GM19463 (cell line): ENCODE results near the gene PRMT7.

Experiments
- ATAC-seq: cut with Tn5 transposase; IDR thresholded peaks from one replicate; pipeline ENCODE4 v1.9.1; 2021; ENCODE audit warnings: mild to moderate bottlenecking, moderate library complexity; ENCODE audit not compliant: unreplicated experiment

PRMT7 gene

DNA sequence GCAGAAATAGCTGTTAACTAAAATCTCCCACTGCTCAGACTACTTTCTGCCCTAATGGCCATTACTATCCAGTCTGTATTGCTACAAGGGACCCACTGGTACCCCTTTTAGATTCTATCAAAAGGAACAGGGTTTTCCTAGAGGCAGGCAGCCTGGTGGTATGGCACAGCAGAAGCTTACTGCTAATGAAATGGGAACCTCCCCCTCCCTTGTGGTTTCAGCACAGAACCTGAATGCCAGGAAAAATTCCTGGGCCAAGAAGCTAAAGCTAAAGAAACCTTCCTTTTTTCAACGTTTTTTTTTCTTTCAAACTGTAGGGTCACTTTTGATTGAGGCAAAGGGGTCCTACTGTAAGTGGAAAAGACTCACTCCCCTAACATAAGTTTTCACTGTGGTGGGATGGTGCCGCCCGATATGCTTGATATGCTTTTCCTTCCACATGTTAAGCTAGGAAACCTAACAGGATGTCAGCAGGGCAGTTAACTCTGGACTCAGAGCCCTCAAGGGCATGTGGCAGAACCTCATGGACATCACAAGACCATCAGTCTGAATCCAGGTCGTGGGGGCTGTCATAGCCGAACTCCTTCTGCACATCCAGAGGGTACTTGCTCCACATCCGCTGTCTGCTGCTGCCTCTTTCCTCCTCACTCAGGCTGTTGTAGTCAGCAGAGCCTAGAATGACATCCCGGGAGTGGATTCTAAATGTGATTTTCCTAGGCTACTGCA is 9.9 kb upstream of the PRMT7 start:
- ATAC-seq = no peak

DNA sequence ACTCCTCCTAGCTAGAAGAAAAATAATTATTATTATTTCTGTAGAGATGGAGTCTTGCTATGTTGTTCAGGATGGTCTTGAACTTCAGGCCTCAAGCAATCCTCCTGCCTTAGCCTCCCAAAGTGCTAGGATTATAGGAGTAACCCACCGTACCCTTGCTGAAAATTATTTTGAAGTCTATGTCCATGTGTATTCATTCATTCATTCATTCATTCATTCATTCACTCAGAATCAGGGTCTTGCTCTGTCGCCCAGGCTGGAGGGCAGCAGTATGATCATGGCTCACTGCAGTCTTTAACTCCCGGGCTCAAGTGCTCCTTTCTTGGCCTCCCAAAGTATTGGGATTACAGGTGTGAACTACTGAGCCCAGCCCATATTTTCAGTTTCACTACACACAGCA is 4.2 kb upstream of the PRMT7 start:
- no peak for ATAC-seq

DNA sequence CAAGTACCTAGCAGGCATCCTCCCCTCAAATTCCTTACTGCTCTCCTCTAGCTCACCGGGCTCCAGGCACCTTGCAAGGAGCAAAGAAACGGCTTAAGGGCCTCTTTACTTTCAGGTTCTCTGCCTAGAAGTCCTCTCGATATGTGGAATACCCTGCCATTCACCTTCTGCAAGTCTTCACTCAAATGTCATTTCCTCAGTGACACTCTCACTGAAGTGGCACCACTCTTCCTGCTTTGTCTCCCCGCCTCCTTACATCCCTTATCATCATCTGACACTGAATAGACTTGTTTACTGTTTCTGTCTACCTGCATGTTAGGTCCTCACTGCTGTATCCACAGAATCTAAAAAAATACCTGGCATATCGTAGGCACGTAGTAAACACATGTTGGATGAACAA is 1.0 kb upstream of the PRMT7 start:
- no peak for ATAC-seq

- ATAC-seq = peak; percentile 23
Observed at GRCh38 chr16:68310437-68310773, 414 bp upstream of the PRMT7 start.

DNA sequence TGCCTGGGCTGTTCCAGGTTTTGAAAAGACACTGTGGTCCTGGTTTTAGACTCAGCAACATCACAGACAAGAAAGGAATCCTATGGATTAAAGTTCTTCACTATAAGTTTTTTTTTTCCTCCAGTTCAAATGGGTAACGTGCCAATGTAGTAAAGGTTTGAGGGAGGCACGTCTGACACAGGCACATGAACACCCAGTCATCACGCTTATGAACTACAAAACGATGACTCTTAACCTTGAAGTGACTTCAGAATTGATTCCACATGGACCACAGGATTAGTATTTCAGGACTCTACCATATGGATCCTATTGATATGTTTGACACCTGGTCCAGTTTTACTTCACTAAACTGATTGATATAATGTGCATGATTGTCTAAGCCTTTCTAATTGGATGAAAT is 2.3 kb downstream of the PRMT7 start:
- ATAC-seq = no peak

DNA sequence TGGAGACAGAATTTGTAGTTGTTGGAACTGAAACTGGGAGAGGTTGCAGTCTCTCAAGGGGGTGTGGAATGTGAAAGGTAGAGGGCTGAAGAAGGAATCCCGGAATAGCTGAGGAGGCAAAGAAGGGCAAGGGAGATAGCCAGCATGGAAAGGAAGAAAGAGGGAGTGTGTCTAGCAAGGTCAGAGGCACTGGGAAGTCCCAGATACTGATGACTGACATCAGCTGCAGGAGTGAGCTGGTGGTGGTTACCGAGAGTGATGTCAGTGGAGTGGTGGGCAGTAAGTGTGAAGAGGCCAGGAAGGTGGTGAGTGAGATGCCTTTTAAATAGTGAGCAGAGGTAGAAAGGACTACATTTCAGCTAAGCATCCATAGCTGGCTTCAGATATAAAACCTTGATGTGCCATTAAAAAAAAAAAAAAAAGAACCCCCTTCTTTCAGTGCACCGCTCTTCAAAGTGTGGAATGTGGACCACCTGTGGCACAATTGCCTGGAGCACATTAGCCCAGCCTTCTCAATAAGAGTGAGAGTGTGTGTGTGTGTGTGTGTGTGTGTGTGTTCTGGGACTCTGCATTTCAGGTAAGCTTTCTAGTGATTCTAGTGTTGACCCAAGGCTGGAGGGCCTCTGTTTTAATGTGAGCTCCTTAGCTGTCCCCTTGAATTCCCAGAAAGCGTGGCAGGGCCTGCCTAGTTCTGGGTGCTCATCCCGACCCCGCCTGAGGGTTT is 8.5 kb downstream of the PRMT7 start:
- ATAC-seq = no peak

DNA sequence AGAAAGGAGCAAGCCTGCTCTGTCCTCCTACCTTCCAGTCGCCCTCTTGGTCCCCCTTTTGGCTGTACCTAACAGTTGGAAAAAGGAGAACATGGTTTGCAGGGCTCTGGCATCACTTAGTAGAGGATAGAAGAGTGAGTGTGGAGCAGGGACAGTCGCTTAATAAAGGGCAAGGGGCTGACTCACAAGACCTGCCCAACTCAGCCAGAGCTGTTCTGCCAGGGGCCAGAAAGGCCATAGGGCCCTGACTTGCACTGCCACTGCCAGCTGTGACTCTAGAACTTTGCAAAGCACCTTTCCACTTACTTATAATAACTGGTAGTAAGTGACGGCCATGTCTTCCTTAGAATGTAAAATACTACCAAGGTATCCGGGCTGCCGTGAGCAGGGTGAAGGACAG is 13.5 kb downstream of the PRMT7 start:
- ATAC-seq = no peak

GRCh38 chr16:68324780-68325357 is 14.1 kb downstream of the PRMT7 start:
- no peak for ATAC-seq

DNA sequence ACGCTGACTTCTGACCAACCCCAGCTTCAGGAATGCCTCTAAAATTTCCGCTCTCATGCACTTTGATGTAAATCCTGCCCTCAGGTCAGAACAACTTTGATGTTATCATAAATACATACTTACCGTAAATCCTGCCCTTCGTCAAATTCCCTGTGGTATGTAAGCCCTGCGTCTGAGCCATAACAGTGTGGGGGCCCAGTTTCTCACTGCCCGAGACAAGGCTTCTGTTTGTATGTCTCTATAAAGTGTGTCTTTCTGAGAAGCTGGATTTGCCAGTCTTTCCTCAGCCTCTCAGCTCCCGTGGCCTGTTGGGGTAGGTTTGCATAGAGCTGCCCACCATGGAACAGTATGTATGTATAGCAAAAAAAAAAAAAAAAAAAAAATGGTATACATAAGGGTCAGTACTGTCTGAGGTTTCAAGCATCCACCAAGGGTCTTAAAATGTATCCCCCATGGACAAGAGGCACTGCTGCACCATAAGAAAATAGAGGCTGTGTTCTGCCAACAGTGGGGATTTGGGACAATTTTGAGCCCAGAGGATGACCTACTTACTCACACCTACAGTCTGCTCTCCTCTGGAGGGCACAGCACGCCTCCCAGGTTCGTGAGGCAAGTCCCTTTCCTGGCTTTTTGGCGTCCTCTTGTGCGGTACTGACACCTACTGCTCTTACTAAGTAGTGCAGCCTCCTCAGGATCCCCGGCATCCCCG is 17.5 kb downstream of the PRMT7 start:
- peak; percentile 89 for ATAC-seq

- no peak for ATAC-seq
Observed at GRCh38 chr16:68328860-68329390, 18.1 kb downstream of the PRMT7 start.

DNA sequence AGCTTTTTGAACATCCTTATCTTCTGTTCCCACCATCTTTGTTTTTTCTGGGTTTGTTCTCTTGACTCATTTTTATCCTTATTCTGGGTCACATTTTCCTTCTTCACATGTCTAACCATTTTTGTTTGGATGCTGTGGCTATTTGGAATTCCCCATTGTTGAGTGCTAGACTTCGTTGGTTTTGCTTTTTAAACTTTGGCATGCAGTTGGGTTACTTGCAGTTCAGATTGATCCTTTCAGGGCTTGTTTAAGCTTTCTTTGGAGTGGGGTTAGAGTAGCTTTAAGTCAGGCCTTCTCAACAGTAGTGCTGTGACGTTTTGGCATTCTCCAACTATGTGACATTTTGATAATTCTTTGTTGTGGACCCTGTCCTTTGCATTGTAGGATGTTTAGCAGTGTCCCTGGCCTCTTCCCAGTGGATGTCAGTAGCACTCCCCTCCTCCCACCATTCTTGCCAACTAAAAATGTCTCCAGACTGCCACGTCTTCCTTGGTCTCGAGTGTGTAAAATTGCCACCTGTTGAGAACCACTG is 21.1 kb downstream of the PRMT7 start:
- no peak for ATAC-seq

GRCh38 chr16:68332411-68333121 is 21.7 kb downstream of the PRMT7 start:
- no peak for ATAC-seq

DNA sequence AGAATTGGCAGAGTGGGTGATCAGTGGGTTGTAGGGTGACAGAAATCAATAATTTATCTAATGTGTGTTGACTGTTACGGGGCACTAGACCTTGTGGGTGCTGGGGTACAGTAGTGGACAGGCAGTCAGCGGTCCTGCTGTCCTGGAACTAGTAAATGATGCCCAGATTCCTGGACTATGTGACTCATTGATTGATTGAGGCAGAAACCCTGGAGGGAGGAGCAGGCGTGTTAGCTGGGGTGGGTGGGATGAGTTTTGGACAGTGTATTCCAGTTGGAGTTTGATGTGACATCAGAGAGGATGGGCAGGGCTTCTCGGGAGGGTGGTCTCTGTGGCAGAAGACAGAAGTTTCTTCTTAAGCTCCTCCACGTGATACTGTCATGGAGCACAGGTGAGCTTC is 24.4 kb downstream of the PRMT7 start:
- ATAC-seq = no peak

DNA sequence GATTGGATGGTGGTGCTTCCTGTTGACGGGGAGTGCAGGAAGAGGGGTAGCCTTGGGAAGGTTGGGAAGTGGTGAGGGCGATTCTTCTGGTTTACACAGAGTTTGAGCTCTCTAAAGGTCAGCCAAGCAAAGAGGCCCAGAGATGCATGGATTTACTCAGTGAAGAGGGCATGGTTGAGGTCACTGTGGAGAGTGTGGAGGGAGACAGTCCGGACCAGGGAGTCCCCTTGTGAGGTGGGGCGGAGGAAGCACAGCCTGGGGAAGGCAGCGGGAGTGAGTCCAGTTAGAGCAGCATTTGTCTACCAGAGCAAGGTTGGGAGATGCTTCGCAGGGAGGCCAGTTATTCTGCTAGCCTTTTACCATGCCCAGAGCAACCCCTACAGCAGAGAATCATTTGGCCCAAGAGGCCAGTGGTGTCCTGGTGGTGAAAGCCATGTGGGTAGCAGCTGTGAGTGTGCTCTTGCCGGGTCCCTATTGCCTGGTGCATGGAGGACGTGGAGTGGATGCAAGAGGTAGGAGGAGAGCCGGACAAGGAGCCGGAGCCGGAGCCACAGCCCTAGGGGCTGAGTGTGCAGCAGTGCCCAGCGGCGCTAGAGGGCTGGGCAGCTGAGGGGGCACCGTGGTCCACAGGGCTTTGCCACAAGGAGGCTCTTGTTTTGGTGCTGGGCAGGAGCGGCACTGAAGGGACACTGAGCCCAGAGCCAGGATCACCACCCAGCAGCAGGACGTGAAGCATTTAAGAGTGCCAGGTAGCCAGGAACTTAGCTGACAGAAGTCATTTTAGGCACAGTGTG is 27.7 kb downstream of the PRMT7 start:
- no peak for ATAC-seq

- ATAC-seq = no peak
Observed at GRCh38 chr16:68339214-68339613, 28.4 kb downstream of the PRMT7 start.

GRCh38 chr16:68342620-68343019 is 31.8 kb downstream of the PRMT7 start:
- ATAC-seq = no peak

GRCh38 chr16:68343137-68343536 is 32.3 kb downstream of the PRMT7 start:
- no peak for ATAC-seq

DNA sequence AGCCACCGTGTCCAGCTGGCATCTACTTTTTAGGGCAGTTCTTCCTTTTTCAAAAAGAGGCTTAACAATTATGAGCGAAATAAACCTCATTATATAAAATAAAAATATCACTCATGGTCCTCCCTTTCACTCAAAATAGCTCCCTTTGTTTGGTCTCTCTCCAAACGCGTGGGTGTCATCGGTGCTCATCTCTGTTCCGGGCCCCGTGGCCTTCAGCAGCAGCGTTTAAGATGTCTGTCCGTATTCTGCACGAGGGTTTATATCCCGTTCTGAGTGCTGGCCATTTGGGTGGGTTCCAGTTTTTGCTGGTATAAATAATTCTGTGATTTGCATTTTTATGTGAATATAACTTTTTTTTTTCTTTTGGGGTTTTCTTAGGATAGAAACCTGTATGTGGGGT is 33.4 kb downstream of the PRMT7 start:
- no peak for ATAC-seq

DNA sequence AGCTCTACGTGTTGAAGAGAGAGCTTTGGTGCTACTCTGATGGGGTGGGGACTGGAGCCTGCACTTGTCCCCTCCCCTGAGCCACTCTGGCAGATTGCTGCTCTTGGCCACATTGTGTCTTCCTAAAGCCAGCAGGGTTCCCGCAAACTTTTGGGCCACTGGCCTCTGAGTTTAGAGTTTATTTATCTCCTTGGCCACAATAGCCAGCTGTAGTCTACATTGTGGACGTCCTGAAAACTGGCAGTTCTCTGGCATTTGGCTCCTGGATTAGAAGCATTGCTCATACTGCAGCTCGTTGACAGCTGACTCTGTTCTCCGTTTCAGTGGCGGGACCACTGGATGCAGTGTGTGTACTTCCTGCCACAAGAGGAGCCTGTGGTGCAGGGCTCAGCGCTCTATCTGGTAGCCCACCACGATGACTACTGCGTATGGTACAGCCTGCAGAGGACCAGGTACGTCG is 34.6 kb downstream of the PRMT7 start:
- ATAC-seq = no peak
